Prostate gland (tissue), 2 donors: ENCODE data around the gene SFMBT1. TPM values are rescaled to one million over a fixed set of nuclear protein-coding genes. Genes with fewer than 3 reads are reported as not detected.
A peak's percentile ranks its signal among the peaks of the same experiment; 100 is the strongest.

ENCODE experiments used
- DNase-seq: peaks from one replicate; pipeline ENCODE4 v3.0.0-alpha.2; 2019; ENCODE audit warnings: low spot score
- H3K27ac ChIP-seq, 2 donors: fragments of 200-600 bp; sonication (generic); 2 replicates each; pipeline ENCODE4 v1.5.1; 2017 to 2019
- H3K27me3 ChIP-seq: fragments of 200-600 bp; sonication (generic); replicated peaks from 2 replicates; pipeline ENCODE4 v1.5.1; 2019; ENCODE audit not compliant: insufficient read depth
- H3K36me3 ChIP-seq, 2 donors: fragments of 200-600 bp; sonication (generic); 1 replicate in 1 of 2; 2 replicates in 1 of 2; pipeline versions ENCODE4 v1.5.1 to v1.8.1; 2017 to 2019
- H3K4me1 ChIP-seq: fragments of 200-600 bp; sonication (generic); replicated peaks from 2 replicates; pipeline ENCODE4 v1.5.1; 2019
- H3K4me3 ChIP-seq, 2 donors: fragments of 200-600 bp; sonication (generic); 2 replicates each; pipeline ENCODE4 v1.5.1; 2017 to 2019
- H3K9me3 ChIP-seq: fragments of 200-600 bp; sonication (generic); 2 replicates; pipeline ENCODE4 v1.5.1; 2017
- CTCF ChIP-seq, 4 experiments: fragments of 200-600 bp in 2 of 4; fragments of 450-650 bp in 2 of 4; sonication (generic) in 2 of 4; IDR thresholded peaks; 1 replicate in 3 of 4; 2 replicates in 1 of 4; pipeline ENCODE4 v1.5.1; 2016 to 2019; ENCODE audit warnings: antibody characterized with exemption in 4 of 4, mild to moderate bottlenecking in 2 of 4, moderate library complexity in 2 of 4
- POLR2A ChIP-seq: fragments of 450-650 bp; IDR thresholded peaks from one replicate; pipeline ENCODE4 v1.6.1; 2016; ENCODE audit warnings: antibody characterized with exemption, mild to moderate bottlenecking
- POLR2AphosphoS5 ChIP-seq: sonication (generic); formaldehyde crosslinking; IDR thresholded peaks from one replicate; pipeline ENCODE4 v1.6.1; 2017; ENCODE audit warnings: antibody characterized with exemption
- WGBS: methylation state at CpG from one replicate; pipeline ENCODE4 v1.1.5; 2018; 5-methylcytosine and 5-hydroxymethylcytosine counted together
- intact Hi-C: fragments of 100-400 bp; cut with DNase I; formaldehyde crosslinking; loops from one replicate; pipeline ENCODE4 v1.14.2; 2022
- total RNA-seq, 2 donors: library from RNA; depleted of rRNA; stranded (reverse); fragments of >200 nt; gene quantifications; one replicate each; pipeline ENCODE4 v1.1.0, GENCODE V29; 2016

Gene SFMBT1
- total RNA-seq, 2 donors from 2014 or later: 35.3 to 37.4 TPM

DNA sequence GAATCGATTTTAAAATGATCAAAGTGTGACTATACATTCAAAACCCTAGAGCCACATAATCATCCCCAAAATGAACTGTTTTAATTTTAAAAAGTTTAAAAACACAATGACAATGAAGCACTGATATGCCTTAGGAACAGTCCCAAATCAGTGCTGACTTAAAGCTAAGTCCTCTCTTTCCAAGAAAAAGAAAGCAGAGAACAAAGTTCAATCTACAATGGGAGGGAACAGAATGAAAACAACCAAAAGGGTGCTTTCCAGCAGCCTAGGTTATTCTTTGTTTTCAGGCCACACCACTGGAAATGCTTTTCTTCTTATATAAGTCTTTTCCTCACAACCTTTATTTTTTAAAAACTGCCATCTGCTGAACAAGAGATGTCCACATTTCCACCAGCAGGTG, 141.3 kb downstream of the SFMBT1 start:
- WGBS: 84% methylated on average over 1 of the region's 1 CpG
- H3K4me3 ChIP-seq: no peak overlapping the region
- intact Hi-C loops: no loop called here
- DNase-seq: no peak
- no peak for TF ChIP-seq CTCF (IDR thresholded peaks at IDR 0.05)
- TF ChIP-seq POLR2A: no peak
- no peak for TF ChIP-seq POLR2AphosphoS5
- H3K27ac ChIP-seq: no peak overlapping the region
- H3K9me3 ChIP-seq: no peaks in the 10 kb centered on the region
- no peaks in the 10 kb centered on the region for H3K4me1 ChIP-seq
- H3K27me3 ChIP-seq: no peaks in the 10 kb centered on the region
- no peaks in the 10 kb centered on the region for H3K36me3 ChIP-seq

DNA sequence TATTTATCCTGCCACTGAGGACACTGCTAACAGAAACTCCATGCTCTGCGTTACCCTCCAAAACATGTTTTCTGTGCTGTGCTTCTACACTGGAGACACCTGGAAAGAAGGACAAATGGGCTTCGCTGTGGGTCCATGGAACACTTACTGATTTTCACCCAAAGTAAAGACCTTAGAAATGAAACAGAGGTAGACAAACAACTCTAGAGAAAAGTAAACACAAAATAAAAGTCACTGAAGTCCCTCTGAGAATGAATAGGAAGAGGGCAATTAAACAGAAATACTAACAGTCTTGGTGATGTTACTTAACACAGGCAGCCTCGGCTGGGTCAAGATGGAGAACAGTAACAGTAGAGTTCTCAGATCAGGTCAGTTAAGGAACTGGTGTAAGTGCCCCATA, 141.9 kb downstream of the SFMBT1 start:
- no peak overlapping the region for H3K4me3 ChIP-seq
- no peaks in the 10 kb centered on the region for H3K4me1 ChIP-seq
- TF ChIP-seq CTCF (IDR thresholded peaks at IDR 0.05): no peak
- no peak for TF ChIP-seq POLR2AphosphoS5
- TF ChIP-seq POLR2A: no peak
- no peaks in the 10 kb centered on the region for H3K36me3 ChIP-seq
- no peak overlapping the region for H3K27ac ChIP-seq
- no peaks in the 10 kb centered on the region for H3K9me3 ChIP-seq
- DNase-seq: no peak
- H3K27me3 ChIP-seq: no peaks in the 10 kb centered on the region
- WGBS: 69% methylated on average over 3 of the region's 3 CpGs
- intact Hi-C loops: no loop called here

DNA sequence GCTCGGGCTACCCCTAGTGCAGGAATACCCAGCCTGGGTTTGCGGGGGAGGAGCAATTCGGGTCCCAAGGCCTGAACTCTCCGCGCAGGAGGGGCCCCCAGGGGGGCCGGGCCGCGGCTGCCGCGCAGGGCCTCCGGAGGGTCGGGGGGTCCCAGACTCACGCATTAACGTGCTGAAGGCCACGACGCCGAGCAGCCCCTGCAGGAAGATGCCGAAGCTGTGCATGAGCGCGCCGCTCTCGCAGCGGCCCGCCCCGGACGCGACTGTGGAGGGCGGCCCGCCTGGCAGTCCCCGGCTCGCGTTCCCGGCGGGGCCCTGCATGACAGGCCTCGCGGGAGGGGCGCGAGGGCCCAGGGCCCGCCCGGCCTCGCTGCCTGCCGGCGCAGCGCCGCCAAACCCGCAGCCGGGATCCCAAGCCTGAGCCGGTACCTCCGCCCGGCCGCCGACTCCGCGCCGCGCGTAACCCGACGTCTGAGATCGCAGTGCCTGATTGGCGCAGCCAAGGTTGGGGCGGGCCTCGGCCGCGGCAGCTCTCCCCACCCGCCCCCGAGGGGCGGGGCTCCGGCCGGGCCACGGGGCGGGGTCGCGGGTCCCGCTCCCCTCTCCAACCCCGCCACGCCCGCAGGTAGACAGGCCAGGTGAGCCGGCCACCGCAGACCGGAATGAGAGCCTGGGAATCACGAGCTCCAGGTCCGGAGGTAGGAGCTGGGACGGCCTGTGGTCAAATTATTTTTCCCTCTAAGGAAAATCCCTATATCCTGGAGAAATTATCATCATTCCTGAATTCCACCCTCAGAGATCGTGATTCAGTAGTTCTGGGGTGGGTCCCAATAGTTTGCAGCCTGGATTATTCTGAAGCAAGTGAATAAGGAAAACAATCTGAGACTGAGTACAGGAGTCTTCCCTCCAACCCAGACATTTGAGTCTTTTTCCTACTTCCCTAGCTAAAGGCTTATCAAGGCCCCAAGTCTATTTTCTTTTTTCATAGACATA, 148.4 kb downstream of the SFMBT1 start, which contains the start of gene STIMATE:
TSS of gene STIMATE (minus strand) at position 419 of the 993 bp plus-strand sequence. CDS start at position 321, 98 bp downstream.
- DNase-seq: peak; percentile 88
- Histone ChIP-seq H3K27me3 (no peaks in the 10 kb centered on the region), H3K27ac (peak within 1 kb of the TSS; percentile 55 to 63), H3K4me1 (peaks cover 8% of the 10 kb centered on the region), H3K9me3 (no peaks in the 10 kb centered on the region), H3K4me3 (peak within 1 kb of the TSS; percentile 57 to 70), H3K36me3 (no peaks in the 10 kb centered on the region)
- under 1% methylated on average over 83 of the region's 85 CpGs for WGBS
- TF ChIP-seq CTCF (IDR thresholded peaks at IDR 0.05) (peak in 1 of 4 experiments; percentile 6), POLR2A (peak; percentile 73), POLR2AphosphoS5 (peak; percentile 61)
- intact Hi-C loops: loop anchor here (5.0 kb wide), 1 partner anchor 50 kb away; no protein-coding TSS in a partner anchor

GRCh38 chr3:52896613-52897012, 149.3 kb downstream of the SFMBT1 start:
- peaks cover 8% of the 10 kb centered on the region for H3K4me1 ChIP-seq

More at GRCh38 chr3:52896613-52897012, 149.3 kb downstream of the SFMBT1 start:
- Histone ChIP-seq H3K27me3 (no peaks in the 10 kb centered on the region), H3K9me3 (no peaks in the 10 kb centered on the region), H3K36me3 (no peaks in the 10 kb centered on the region), H3K4me3 (peak overlapping the region; percentile 57 to 70), H3K27ac (peak overlapping the region in 1 of 2 donors; percentile 63)
- DNase-seq: no peak
- TF ChIP-seq POLR2AphosphoS5 (no peak), CTCF (IDR thresholded peaks at IDR 0.05) (no peak), POLR2A (no peak)
- 6% methylated on average over 9 of the region's 9 CpGs for WGBS
- intact Hi-C loops: loop anchor here (5.0 kb wide), 1 partner anchor 49 kb away; no protein-coding TSS in a partner anchor
